ENCODE data around the gene CCDC182.

Gene CCDC182

DNA sequence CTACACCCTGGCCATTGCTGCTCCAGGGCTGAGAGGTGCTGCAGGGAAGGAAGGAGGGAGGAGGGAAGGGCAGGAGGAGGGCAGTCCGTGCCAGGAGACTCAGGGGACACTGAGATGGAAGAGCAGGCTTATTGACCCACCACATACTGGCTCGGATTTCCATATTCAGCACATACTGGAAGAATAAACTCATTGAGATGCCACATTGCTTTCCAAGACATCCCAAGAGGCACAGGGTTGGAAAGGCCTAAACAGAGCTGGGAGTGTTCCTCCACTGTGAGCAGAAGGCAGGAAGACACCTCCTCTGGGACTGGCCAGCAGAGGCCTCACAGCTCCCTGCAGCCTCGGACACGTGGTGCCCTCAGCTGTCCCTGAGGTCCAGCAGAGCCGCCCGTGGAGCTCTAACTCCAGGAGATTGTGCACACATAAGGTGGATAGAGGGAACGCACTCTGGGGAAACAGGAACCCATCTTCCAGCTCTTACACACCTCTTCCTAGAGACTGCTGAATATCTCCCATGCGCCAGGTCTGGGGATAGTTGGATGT is 17.4 kb downstream of the CCDC182 start:
- FAIRE-seq, result no peak
- DNase-seq (ENCODE audit: low spot score), result no peak

DNA sequence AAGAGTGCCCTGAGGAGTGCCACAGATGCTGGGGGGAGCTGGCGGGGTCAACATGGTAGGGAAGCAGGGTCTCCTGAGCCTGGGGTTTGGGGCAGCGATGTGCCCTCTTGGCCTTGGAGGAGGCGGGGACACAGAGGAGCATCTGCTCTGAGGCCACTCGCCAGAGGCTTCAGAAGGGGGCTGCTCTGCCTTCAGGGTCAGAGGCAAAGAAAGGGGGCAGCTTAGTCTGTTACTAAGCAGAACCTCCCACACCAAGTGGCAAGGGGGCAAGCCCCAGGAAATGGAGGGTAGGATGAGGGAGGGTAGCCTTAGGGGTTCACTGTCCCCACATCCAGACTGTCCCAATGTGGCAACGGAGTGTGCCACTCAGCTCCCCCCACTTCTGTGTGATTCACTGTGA is 18.3 kb downstream of the CCDC182 start:
- FAIRE-seq (no peak), DNase-seq (ENCODE audit: low spot score) (no peak)

DNA sequence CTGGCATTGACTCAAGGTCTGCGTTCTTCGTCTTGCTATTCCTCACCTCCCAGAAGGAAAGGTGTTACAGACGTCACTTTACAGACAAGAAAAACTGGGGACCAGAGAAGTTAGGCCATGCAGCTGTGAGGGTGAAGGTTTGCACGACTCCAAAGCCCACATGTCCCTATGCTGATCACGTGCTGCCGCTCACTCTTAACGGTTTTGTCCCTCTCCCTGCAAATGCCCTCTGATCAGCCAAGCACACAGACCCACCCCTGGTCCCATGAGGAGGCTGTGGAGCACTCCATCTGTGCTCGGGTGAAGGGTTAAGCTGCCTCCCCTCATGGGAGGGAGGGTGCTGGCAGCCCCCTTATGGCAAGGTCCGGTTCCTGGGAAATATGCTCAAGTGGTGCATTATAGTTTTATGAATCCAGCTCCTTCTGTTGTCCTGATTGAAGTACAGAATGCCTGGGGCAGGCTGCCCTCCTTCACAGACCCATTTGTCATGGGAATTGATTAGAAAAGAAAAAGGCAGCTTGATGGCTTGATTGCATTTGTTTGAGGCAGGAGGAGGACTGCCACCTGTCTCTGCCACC is 18.8 kb downstream of the CCDC182 start:
- FAIRE-seq (no peak), DNase-seq (ENCODE audit: low spot score) (no peak)

DNA sequence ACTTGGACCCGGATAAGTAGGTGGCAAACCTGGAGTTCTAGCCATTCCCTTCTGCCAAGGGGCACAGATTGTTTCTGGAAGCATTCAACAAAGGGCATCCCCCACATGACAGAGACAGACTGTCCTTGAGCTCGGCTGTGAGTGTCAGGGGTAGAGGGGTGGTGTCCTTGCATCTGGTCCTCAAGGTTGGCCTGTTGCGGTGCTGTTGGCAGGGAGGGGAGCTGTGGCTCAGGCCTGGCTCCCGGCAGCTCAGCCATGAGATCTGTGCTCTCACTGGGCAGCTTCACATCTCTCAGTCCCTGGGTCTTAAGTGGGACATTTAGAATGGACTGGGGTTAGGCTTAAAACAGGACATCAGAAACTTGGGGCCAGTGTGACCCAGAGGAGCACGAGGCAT is 20.4 kb downstream of the CCDC182 start:
- DNase-seq (ENCODE audit: low spot score), result no peak
- FAIRE-seq, result no peak

DNA sequence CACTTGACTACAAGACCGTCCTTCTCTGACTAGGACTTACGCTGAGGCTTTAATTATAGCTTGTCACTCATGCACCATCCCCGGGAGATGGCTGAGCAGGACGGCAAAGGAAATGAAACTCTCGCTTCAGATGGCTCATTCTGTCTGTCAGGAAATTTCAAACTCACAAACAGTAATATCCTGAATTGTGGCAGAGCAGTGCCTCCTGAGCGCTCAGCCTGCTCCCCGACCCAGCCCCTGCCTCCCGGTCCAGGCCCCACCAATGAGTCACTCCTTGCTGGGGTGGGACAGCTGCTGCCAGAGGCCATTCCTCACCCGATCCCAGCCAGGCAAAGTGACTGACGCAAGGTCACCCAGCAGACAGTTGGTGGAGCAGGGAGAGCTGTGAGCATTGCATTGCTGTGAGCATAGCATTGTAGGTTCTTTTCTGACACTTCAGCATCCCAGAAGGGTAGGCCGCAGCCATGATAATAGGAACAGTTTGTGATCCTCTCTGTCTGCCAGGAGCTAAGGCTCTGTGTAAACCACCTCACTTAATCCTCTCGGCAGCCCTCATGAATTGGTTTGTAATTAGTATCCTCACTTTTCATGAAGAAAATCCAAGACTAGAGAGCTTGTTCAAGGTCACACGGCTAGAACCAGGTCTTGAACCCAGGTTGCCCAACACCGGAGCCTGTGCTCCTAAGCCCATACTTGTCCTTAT is 20.9 kb downstream of the CCDC182 start:
- DNase-seq (ENCODE audit: low spot score) (peak; percentile 44), FAIRE-seq (no peak)

DNA sequence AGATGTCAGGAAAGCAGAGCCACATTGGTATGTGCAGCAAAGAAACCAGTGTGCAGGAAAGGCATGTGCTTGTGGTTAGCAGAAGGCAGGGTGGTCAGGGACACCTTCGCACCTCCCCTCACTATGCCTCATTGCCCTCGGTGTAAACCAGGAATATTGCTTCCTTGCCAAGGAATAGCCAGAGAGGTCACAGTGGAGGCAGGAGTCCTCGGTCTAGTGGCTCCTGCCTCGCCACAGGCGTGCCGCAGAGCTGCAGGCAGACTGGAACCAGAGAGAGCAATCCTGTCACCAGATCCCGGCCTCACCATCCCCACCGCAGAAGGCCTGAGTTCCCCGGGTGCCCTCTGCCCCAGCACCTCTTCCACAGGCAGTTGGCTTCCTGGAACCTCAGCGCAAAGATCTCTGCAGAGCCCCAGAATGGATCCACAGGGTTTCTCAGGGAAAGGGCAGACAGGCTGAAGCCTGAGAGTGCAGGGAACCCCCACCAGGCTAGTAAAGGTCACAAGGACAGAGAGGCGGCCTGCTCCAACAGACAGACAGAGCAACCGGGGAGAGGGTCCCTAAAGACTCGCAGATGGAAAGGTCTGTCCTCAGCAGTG is 21.6 kb downstream of the CCDC182 start:
- DNase-seq (ENCODE audit: low spot score) (peak; percentile 88), FAIRE-seq (peak; percentile 91)

DNA sequence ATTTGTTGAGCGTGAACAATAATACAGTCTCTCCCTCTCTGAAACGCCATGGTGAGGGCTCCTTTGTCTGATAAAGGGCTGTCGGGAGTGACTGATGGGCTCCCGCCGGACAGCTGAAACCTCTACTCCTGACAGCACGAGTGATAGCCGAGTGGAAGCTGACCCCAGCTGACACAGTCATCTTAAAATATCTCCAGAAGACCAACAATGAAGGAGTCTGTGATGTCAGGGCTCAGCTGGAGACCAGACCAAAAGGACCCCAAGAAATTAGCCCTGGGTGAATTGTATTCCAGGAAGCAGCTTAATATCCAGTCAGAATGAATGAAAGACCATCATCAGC is 22.4 kb downstream of the CCDC182 start:
- FAIRE-seq (no peak), DNase-seq (ENCODE audit: low spot score) (no peak)

DNA sequence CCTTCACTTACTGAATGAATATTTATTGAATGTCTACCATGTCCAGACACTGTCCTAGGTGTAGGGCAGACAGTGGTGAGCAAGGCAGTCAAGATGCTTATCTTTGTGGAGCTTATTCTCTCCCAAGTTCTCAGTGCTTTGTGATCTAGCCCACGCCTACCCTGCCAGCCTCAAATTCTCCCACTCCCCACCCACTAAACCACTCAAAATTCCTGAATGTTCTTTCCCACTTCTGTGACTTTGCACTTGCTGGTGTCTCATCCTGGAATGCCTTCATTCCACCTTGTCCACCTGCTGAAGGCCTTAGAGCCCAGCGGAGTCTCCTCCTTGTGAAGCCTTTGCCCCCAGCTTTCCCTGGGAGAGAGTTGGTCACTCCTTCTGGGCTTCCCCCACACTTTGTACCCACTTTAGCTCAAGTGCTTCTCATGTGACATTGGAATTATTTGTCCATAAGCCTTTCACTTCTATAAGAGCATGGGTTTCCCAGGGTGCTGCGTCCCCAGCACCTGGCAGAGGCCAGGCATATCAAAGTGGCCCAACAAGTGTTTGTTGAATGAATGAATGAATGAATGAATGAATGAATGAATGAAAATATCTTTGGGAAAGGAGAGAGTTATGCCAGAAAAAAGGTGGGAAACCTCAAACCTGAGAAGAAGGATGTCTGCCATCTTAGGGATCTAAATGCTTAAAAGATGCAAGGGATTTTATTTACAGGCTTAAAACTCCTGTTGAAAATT is 23.0 kb downstream of the CCDC182 start:
- DNase-seq (ENCODE audit: low spot score) (no peak), FAIRE-seq (no peak)

DNA sequence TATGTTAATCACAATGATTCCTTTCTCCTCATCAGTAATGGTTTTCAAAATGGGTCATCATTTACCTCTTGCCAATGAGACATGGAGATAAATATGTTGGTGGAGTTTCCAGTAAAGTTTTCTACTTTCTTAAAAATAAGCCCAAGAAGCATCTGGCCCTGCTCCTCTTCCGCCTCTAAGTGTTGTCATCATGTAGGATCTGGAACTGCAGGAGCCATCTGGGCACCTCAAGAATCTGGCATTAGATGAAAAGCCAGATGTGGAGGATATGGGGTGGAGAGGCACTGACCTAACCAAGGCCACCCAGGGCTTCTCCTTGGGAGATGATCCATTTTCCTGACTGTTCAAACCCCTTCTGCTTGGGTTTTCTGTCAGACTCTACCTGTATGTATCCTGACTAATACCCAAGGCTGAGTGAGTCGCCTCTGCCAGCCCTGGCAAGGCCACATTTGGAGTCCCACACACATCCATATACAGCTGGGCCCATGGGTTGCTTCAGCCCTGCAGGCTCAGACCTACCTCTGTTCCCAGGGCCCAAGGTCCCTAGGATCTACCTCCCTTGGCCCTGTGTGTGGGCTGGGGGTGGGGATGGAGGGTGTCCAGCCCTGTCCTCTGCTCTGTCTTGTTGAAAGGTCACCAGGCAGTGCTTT is 24.6 kb downstream of the CCDC182 start:
- no peak for FAIRE-seq
- DNase-seq (ENCODE audit: low spot score), result no peak

DNA sequence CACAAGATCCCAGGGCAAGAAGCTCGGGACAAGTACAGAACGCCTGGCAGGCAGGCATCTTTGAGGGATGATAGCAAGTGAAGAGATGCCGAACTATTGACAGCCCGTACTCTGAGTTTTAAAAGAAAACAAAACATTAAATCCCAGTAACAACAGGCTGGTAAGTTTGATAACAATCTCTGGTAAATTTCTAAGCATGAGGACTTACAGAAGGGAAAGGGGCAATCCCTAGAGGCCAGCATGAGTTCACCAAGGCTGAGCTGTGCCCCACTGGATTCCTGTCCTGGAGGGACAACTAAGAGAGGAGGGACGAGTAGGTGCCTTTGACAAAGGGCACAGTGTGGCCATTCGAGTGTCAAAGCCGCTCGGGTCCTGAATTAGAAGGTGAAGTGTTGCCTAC is 26.2 kb downstream of the CCDC182 start:
- no peak for DNase-seq (ENCODE audit: low spot score)
- FAIRE-seq, result no peak

DNA sequence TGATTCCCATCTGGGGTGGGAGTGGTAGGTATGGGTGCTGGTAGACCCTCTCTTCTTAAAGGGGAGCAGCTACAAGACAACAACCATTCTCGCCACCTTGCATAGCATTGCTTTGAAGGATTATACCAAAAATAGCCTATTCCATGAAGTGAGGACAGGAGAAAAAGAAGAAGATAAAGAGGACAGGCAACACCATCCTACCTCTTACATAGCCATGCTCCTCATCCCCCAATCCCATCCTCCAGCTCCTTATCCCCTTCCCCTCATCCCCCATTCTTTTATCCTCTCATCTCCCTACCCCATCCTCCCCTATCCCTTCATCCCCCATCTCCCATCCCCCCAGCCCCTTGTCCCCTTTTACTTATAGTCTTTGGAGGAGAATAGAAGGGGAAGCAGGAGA is 29.1 kb downstream of the CCDC182 start:
- FAIRE-seq, result no peak
- DNase-seq (ENCODE audit: low spot score), result no peak

DNA sequence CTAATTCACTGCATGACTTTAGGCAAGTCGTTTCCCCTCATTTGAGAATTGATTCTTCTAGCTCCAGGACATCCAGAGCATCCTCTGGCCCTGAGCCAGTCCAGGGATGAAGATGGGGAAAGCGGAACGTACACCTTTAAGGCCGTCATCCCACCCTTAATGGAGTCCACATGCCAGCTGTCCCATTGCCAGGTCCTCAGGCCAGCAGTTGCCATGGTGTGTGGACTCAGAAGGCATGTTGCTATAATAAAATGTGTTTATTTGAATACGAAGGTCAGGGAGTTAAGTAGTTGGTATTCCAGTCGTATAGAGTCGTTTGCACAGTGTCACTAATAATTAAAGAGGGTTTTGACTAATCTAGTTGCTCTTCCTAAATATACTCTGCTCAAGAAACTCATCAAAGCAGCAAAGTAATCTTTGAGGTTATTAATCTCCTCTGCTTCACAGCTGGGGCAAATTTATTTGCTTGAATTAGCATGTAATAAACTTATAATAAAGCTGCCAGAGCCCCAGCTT is 30.4 kb downstream of the CCDC182 start:
- no peak for DNase-seq (ENCODE audit: low spot score)
- FAIRE-seq, result no peak

DNA sequence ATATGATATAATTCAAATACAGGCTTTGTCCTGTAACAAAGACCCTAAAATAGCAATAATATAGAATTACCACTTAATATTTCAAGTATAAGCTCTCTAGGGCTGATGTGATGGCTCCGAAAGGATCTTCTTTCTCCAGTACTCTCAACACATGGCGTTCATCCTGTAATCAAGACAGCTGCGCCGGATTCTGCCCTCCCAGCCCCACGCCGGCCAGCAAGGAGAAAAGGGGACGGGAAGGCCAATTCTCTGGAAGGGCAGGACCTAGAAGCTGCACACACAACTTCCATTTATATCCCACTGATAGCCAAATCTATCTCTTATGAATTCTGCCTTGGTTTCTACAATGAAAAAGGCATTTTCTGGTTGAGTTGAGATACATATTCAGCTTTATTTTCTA is 32.0 kb downstream of the CCDC182 start:
- DNase-seq (ENCODE audit: low spot score) (no peak), FAIRE-seq (no peak)

DNA sequence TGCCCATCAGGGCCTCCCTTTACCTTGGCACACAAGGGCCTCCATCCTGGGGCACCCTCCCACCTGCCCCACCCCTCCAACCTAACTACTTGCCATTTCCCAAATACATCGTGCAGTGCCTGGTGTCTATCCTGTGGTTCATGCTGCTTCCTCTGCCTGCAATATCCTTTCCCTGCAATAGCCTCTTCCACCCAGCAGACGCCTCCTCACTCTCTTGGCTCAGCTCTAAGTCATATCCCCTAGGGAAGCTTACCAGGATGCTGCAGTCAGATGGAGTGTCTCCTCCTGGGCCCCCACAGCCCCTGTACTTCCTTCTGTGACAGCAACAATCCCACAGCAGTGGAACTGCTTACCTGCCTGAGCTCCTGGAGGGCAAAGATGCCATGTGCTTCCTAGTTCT is 36.7 kb downstream of the CCDC182 start:
- DNase-seq (ENCODE audit: low spot score) (no peak), FAIRE-seq (no peak)

DNA sequence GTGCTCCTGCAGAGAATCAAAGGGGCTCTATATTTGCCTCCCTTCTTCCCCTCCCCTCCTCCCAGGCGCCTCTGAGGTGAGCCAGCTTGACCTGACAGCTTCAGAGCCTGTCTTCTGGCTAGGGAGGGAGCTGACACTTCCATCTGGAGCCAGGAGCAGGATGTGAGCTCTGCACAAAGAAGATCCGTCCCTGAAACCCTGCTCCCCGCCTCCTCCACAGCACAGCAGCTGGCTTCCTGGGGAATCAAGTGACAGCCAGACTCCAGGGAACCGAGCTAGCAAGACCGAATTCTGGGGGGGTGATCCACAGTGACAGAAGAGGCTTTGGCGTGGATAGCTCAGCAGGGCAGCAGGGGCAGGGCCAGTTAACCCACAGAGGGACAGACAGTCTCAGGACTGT is 37.2 kb downstream of the CCDC182 start:
- FAIRE-seq, result no peak

DNA sequence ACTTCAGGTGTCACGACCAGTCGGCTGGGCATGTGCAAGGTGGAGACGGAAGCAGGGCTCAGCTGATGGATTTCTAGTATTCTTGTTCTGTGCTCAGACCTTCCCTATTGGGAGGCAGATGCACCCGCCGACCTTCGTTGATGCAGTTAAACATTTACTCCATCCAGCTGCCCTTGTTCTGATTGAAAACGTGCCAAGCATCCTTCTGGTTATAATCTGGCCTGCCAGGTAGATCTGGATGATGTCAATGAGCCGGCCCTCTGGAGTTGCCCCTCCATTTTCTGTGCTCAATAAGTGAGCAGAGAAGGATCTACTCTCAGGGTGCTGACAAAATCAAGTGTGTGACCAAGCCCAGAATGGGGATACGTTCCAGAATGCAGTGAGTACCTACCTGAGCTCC is 38.3 kb downstream of the CCDC182 start:
- no peak for FAIRE-seq
- DNase-seq (ENCODE audit: low spot score), result no peak

More for the DNA sequence above, 37.2 kb downstream of the CCDC182 start:
- no peak for DNase-seq (ENCODE audit: low spot score)

DNA sequence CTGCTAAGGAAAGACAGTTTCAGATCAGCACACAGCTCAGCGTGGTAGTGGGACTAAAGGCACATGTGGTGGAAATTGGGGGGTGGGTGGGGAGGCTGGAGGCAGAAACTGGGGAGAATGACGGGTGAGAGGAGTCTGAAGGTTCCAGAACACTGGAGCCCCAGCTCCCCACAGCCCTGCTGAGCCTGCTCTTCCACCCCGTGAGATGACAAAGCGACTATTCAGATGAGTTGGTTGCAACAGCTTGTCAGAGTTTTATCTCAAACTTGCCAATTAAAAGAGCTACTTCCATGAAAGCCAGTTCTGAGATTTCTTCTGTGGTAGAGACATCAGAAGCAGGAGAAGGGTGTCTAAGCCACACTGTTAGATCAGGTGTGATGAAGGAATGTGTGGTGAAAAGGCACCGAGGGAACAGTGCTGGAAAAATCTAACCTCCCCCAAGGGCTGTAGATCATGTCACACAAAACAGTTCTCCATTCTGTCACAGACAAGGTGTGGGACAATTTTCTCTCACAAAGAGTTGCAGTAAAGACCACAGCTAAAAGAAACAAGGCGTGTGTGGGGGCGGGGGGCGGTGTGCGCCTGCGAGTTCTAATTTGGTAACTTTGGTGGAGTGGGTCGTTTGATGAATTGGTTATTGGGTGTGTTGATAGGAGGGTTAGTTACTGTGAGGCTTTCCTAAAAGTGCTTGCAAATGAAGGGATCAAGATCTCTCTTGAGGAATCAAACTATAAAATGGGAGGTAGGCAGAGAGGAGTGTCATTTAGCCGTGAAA is 39.0 kb downstream of the CCDC182 start:
- DNase-seq (ENCODE audit: low spot score) (no peak), FAIRE-seq (no peak)

DNA sequence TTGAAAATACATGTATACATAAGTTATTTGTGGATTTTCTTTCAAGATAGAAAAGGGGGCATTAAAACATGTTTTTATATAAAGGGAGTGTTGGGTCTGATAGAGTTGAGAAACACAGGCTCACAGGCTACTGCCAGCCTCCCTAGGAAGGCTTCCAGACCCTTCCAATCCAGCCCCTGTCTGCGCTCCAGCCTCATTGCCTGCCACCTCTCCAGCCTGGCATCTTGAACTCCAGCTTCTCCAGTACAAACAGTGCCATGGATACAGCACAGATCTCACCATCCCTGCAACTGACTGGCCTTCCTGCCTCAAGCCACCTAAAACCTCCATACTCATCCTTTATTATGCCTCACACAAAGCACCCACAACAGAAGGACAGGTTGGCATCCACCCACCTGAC is 40.7 kb downstream of the CCDC182 start:
- no peak for DNase-seq (ENCODE audit: low spot score)
- no peak for FAIRE-seq

DNA sequence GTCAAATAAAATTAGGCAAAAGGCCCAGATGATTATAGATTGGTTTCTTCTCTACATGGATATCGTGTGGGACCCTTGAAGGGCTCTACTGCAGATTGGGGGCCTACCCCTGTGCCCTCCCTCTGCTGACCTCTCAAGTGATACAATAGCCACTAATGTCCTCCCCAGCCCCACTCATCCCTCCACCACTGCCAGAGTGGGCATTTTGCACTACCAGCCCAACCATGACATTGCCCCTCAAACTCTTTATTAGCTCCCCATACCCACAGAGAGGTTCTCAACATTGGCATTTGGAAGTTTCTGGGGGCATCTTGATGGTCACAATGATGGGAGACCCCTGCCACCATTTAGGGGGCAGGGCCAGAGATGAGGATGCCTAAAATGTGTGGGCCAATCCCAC is 41.8 kb downstream of the CCDC182 start:
- DNase-seq (ENCODE audit: low spot score) (no peak), FAIRE-seq (no peak)

DNA sequence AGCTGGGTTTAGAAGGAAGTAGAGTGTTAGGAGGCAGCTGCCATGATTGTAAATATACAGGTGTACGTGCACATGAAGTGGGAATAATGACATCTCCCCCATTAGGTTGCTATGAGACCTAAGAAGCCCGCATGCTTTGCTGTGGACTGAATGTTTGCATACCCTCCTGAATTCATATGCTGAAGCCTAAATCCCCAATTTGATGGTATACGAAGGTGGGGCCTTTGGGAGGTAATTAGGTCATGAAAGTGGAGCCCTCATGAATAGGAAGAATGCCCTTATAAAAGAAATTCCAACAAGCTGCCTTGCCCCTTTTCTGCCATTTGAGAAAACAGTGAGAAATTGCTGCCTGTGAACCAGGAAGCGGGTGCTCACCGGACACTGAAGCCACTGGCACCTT is 44.0 kb downstream of the CCDC182 start:
- FAIRE-seq (no peak), DNase-seq (ENCODE audit: low spot score) (no peak)

DNA sequence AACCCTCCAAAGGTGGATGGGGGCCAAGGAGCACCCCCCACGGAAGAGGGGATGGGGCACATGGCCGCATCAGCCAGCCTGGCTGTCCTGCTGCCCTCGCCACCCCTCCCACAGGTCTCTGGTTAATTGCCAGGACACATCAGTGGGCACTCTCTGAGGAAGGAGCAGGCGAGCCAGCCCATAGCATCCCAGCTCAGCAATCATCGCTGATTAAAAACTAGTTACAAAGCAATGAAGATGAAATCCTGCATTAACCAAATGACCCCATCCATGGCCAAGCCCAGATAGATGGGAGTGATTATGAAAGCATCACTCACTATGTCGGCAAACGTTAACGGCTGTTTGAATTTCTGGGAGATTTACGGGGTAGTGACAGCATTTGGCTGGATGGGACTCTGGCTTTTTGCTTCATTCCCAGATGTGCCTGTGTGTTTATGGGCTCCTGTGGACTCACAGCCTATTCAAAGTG is 45.3 kb downstream of the CCDC182 start:
- DNase-seq (ENCODE audit: low spot score), result no peak
- FAIRE-seq, result no peak

Measured in RCC 7860 (cell line).